Choroid plexus epithelial cell (primary cell): ENCODE results near the gene FGFBP1.

Experiments used
- DNase-seq: peaks from one replicate; pipeline ENCODE4 v3.0.0-alpha.2; 2010; ENCODE audit warnings: low read depth
- H3K4me3 ChIP-seq: 2 replicates; pipeline ENCODE4 v1.5.1; 2011; ENCODE audit warnings: low read depth, mild to moderate bottlenecking, control low read depth, low read length, moderate library complexity
- TF ChIP-seq, protein P1 (sequence below): conservative IDR thresholded peaks from 2 replicates; pipeline ENCODE4 v1.5.1; 2011; ENCODE audit warnings: low read depth, mild to moderate bottlenecking, control low read depth, inconsistent platforms, low read length, moderate library complexity

The FGFBP1 gene

DNA sequence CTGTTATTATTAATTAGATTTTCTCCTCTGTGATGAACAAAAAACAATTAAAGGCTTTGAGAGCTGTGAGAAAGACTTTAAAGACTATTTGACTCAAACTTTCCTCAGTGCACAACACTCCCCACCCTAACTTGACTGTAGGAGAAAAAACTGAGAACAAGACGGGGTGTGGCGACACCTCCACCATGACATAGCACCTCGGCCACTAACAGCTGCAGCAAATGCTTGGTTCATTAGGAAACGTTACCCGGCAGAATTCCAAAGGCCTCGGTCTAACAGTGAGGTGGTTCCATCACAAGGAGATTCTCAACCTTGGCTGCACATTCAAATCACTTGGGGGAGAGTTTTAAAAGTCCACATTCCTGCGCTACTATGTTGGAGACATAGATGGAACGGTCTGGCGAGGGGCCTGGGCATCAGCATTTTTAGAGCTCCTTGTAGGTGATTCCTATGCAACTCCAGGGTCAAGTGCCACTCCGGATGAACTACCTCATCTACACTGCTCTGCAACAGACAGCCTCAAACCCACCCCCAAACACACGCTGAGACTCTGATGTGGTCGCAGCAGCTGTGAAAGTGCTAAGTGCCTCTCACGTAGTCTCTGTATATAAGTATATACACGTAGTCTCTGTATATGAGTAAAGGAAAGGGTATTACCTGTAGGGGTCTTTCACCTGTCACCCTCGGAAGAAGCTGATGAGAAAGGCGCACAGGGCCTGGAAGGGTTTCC is 23.4 kb upstream of the FGFBP1 start:
- no peak overlapping the region for H3K4me3 ChIP-seq
- DNase-seq = no peak
- TF ChIP-seq, protein P1, sequence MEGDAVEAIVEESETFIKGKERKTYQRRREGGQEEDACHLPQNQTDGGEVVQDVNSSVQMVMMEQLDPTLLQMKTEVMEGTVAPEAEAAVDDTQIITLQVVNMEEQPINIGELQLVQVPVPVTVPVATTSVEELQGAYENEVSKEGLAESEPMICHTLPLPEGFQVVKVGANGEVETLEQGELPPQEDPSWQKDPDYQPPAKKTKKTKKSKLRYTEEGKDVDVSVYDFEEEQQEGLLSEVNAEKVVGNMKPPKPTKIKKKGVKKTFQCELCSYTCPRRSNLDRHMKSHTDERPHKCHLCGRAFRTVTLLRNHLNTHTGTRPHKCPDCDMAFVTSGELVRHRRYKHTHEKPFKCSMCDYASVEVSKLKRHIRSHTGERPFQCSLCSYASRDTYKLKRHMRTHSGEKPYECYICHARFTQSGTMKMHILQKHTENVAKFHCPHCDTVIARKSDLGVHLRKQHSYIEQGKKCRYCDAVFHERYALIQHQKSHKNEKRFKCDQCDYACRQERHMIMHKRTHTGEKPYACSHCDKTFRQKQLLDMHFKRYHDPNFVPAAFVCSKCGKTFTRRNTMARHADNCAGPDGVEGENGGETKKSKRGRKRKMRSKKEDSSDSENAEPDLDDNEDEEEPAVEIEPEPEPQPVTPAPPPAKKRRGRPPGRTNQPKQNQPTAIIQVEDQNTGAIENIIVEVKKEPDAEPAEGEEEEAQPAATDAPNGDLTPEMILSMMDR = no peak

GRCh38 chr4:15958562-15958961 is 20.0 kb upstream of the FGFBP1 start:
- DNase-seq = no peak
- TF ChIP-seq, protein P1 = no peak
- no peak overlapping the region for H3K4me3 ChIP-seq

GRCh38 chr4:15956179-15956850 is 17.8 kb upstream of the FGFBP1 start:
- TF ChIP-seq, protein P1 = peak; percentile 99
- DNase-seq = peak; percentile 70
- no peak overlapping the region for H3K4me3 ChIP-seq

- TF ChIP-seq, protein P1 = peak; percentile 74
- no peak overlapping the region for H3K4me3 ChIP-seq
- DNase-seq = peak; percentile 54
These were observed 17.1 kb upstream of the FGFBP1 start for GRCh38 chr4:15955670-15956069.

- TF ChIP-seq, protein P1 = no peak
These were observed 15.1 kb upstream of the FGFBP1 start for GRCh38 chr4:15953625-15954024.

DNA sequence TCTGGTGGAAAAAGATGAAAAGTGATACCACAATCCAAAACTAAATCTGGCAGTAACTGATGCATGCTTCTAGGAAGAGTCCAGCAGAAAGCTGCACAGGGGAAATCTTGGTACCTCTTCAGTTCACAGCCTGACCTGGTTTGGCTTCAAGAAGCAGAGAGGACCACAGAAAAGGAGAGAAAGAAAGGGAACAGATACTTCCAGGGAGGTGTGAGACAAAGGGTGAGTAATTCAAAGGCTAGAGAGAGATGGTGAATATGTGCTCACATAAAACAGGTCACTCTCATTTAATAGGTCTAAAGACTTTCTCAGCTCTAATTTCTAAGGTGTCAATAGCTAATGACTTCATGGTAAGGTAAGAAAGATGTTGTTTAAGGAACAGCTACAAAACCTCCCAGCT is 13.2 kb upstream of the FGFBP1 start:
- no peak overlapping the region for H3K4me3 ChIP-seq
- TF ChIP-seq, protein P1 = no peak
- DNase-seq = no peak

More at GRCh38 chr4:15953625-15954024, 15.1 kb upstream of the FGFBP1 start:
- no peak overlapping the region for H3K4me3 ChIP-seq
- DNase-seq = no peak
